Measurements from ENCODE around the gene BANP.
"Not testable (repeated sequence)": the region's sequence is repeated elsewhere in the genome, so short reads cannot be mapped to it uniquely, and the experiment has no call there.

Gene BANP

GRCh38 chr16:88037876-88038525, 86.8 kb downstream of the BANP start:
- not testable (repeated sequence) for H3K9me3 ChIP-seq (ENCODE audit: low read length); H2AFZ ChIP-seq (ENCODE audit: low read depth, low read length); H3K27me3 ChIP-seq (ENCODE audit: insufficient read depth, low read length); H3K4me1 ChIP-seq (ENCODE audit: insufficient read depth, low read length); H3K4me3 ChIP-seq (ENCODE audit: low read length)
- H3K36me3 ChIP-seq (ENCODE audit: insufficient read depth, low read length): peaks cover 19% of the 10 kb centered on the region

- not testable (repeated sequence) for H3K4me3 ChIP-seq (ENCODE audit: low read length); H3K27me3 ChIP-seq (ENCODE audit: insufficient read depth, low read length); H3K4me1 ChIP-seq (ENCODE audit: insufficient read depth, low read length); H2AFZ ChIP-seq (ENCODE audit: low read depth, low read length); H3K9me3 ChIP-seq (ENCODE audit: low read length)
- peaks cover 17% of the 10 kb centered on the region for H3K36me3 ChIP-seq (ENCODE audit: insufficient read depth, low read length)
Observed at GRCh38 chr16:88038526-88038908, 87.3 kb downstream of the BANP start.

- Histone ChIP-seq H3K4me3 (ENCODE audit: low read length) (no peak overlapping the region), H2AFZ (ENCODE audit: low read depth, low read length) (no peak overlapping the region), H3K27me3 (ENCODE audit: insufficient read depth, low read length) (no peaks in the 10 kb centered on the region), H3K4me1 (ENCODE audit: insufficient read depth, low read length) (no peaks in the 10 kb centered on the region), H3K9me3 (ENCODE audit: low read length) (no peaks in the 10 kb centered on the region), H3K36me3 (ENCODE audit: insufficient read depth, low read length) (peaks cover 14% of the 10 kb centered on the region)
Observed at GRCh38 chr16:88039591-88039990, 88.4 kb downstream of the BANP start.

- not testable (repeated sequence) for H3K4me3 ChIP-seq (ENCODE audit: low read length); H3K27me3 ChIP-seq (ENCODE audit: insufficient read depth, low read length); H3K4me1 ChIP-seq (ENCODE audit: insufficient read depth, low read length); H2AFZ ChIP-seq (ENCODE audit: low read depth, low read length); H3K9me3 ChIP-seq (ENCODE audit: low read length)
- peaks cover 11% of the 10 kb centered on the region for H3K36me3 ChIP-seq (ENCODE audit: insufficient read depth, low read length)
Observed at GRCh38 chr16:88040196-88040876, 89.1 kb downstream of the BANP start.

- H2AFZ ChIP-seq (ENCODE audit: low read depth, low read length): not testable (repeated sequence)
Observed at GRCh38 chr16:88040877-88041244, 89.6 kb downstream of the BANP start.

GRCh38 chr16:88041506-88041905, 90.3 kb downstream of the BANP start:
- H3K36me3 ChIP-seq (ENCODE audit: insufficient read depth, low read length); H3K27me3 ChIP-seq (ENCODE audit: insufficient read depth, low read length); H3K4me3 ChIP-seq (ENCODE audit: low read length); H2AFZ ChIP-seq (ENCODE audit: low read depth, low read length); H3K4me1 ChIP-seq (ENCODE audit: insufficient read depth, low read length); H3K9me3 ChIP-seq (ENCODE audit: low read length): not testable (repeated sequence)

More at GRCh38 chr16:88040877-88041244, 89.6 kb downstream of the BANP start:
- not testable (repeated sequence) for H3K4me1 ChIP-seq (ENCODE audit: insufficient read depth, low read length); H3K27me3 ChIP-seq (ENCODE audit: insufficient read depth, low read length); H3K9me3 ChIP-seq (ENCODE audit: low read length); H3K36me3 ChIP-seq (ENCODE audit: insufficient read depth, low read length); H3K4me3 ChIP-seq (ENCODE audit: low read length)

- not testable (repeated sequence) for H3K36me3 ChIP-seq (ENCODE audit: insufficient read depth, low read length); H3K27me3 ChIP-seq (ENCODE audit: insufficient read depth, low read length); H3K4me1 ChIP-seq (ENCODE audit: insufficient read depth, low read length); H3K9me3 ChIP-seq (ENCODE audit: low read length); H3K4me3 ChIP-seq (ENCODE audit: low read length); H2AFZ ChIP-seq (ENCODE audit: low read depth, low read length)
Observed at GRCh38 chr16:88041986-88042562, 90.8 kb downstream of the BANP start.

- peaks cover 13% of the 10 kb centered on the region for H3K36me3 ChIP-seq (ENCODE audit: insufficient read depth, low read length)
- not testable (repeated sequence) for H3K4me1 ChIP-seq (ENCODE audit: insufficient read depth, low read length); H3K4me3 ChIP-seq (ENCODE audit: low read length); H2AFZ ChIP-seq (ENCODE audit: low read depth, low read length); H3K27me3 ChIP-seq (ENCODE audit: insufficient read depth, low read length); H3K9me3 ChIP-seq (ENCODE audit: low read length)
Observed at GRCh38 chr16:88043208-88043910, 92.1 kb downstream of the BANP start.

GRCh38 chr16:88044121-88044581, 92.9 kb downstream of the BANP start:
- not testable (repeated sequence) for H2AFZ ChIP-seq (ENCODE audit: low read depth, low read length); H3K9me3 ChIP-seq (ENCODE audit: low read length); H3K4me1 ChIP-seq (ENCODE audit: insufficient read depth, low read length); H3K27me3 ChIP-seq (ENCODE audit: insufficient read depth, low read length); H3K4me3 ChIP-seq (ENCODE audit: low read length)
- H3K36me3 ChIP-seq (ENCODE audit: insufficient read depth, low read length): peaks cover 13% of the 10 kb centered on the region

GRCh38 chr16:88045361-88045760, 94.1 kb downstream of the BANP start:
- H3K27me3 ChIP-seq (ENCODE audit: insufficient read depth, low read length); H3K9me3 ChIP-seq (ENCODE audit: low read length); H3K4me3 ChIP-seq (ENCODE audit: low read length); H2AFZ ChIP-seq (ENCODE audit: low read depth, low read length); H3K4me1 ChIP-seq (ENCODE audit: insufficient read depth, low read length): not testable (repeated sequence)
- peaks cover 19% of the 10 kb centered on the region for H3K36me3 ChIP-seq (ENCODE audit: insufficient read depth, low read length)

GRCh38 chr16:88045820-88046303, 94.6 kb downstream of the BANP start:
- peaks cover 3% of the 10 kb centered on the region for H3K9me3 ChIP-seq (ENCODE audit: low read length)
- no peak overlapping the region for H2AFZ ChIP-seq (ENCODE audit: low read depth, low read length)
- peaks cover 19% of the 10 kb centered on the region for H3K36me3 ChIP-seq (ENCODE audit: insufficient read depth, low read length)
- no peaks in the 10 kb centered on the region for H3K27me3 ChIP-seq (ENCODE audit: insufficient read depth, low read length)
- H3K4me3 ChIP-seq (ENCODE audit: low read length): no peak overlapping the region
- no peaks in the 10 kb centered on the region for H3K4me1 ChIP-seq (ENCODE audit: insufficient read depth, low read length)

GRCh38 chr16:88047462-88047861, 96.2 kb downstream of the BANP start:
- H3K9me3 ChIP-seq (ENCODE audit: low read length): peaks cover 5% of the 10 kb centered on the region
- no peak overlapping the region for H2AFZ ChIP-seq (ENCODE audit: low read depth, low read length)
- H3K27me3 ChIP-seq (ENCODE audit: insufficient read depth, low read length): no peaks in the 10 kb centered on the region

GRCh38 chr16:88048985-88049384, 97.8 kb downstream of the BANP start:
- no peak overlapping the region for H3K4me3 ChIP-seq (ENCODE audit: low read length)
- peaks cover 11% of the 10 kb centered on the region for H3K9me3 ChIP-seq (ENCODE audit: low read length)

More at GRCh38 chr16:88047462-88047861, 96.2 kb downstream of the BANP start:
- no peak overlapping the region for H3K4me3 ChIP-seq (ENCODE audit: low read length)
- peaks cover 20% of the 10 kb centered on the region for H3K36me3 ChIP-seq (ENCODE audit: insufficient read depth, low read length)
- H3K4me1 ChIP-seq (ENCODE audit: insufficient read depth, low read length): no peaks in the 10 kb centered on the region

More at GRCh38 chr16:88048985-88049384, 97.8 kb downstream of the BANP start:
- H3K4me1 ChIP-seq (ENCODE audit: insufficient read depth, low read length): no peaks in the 10 kb centered on the region
- no peak overlapping the region for H2AFZ ChIP-seq (ENCODE audit: low read depth, low read length)
- H3K27me3 ChIP-seq (ENCODE audit: insufficient read depth, low read length): no peaks in the 10 kb centered on the region
- H3K36me3 ChIP-seq (ENCODE audit: insufficient read depth, low read length): peaks cover 25% of the 10 kb centered on the region

Measured in neuron (in vitro differentiated cells).